Measurements from ENCODE around the gene PROSER3.
A peak's percentile ranks its signal among the peaks of the same experiment; 100 is the strongest.

Gene PROSER3

DNA sequence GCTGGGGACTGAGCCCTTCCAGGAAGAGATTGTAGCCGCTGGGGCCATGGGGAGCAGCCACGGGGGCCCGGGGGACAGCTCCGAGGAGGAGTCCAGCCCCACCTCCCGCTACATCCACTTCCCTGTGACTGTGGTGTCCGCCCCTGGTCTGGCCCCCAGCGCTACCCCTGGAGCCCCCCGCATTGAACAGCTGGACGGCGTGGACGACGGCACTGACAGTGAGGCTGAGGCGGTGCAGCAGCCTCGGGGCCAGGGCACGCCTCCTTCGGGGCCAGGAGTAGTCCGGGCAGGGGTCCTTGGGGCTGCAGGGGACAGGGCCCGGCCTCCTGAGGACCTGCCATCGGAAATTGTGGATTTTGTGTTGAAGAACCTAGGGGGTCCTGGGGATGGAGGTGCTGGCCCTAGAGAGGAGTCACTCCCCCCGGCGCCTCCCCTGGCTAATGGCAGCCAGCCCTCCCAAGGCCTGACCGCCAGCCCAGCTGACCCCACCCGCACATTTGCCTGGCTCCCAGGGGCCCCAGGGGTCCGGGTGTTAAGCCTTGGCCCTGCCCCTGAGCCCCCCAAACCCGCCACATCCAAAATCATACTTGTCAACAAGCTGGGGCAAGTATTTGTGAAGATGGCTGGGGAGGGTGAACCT is 25.3 kb upstream of the PROSER3 start:
- TF ChIP-seq, protein P1, sequence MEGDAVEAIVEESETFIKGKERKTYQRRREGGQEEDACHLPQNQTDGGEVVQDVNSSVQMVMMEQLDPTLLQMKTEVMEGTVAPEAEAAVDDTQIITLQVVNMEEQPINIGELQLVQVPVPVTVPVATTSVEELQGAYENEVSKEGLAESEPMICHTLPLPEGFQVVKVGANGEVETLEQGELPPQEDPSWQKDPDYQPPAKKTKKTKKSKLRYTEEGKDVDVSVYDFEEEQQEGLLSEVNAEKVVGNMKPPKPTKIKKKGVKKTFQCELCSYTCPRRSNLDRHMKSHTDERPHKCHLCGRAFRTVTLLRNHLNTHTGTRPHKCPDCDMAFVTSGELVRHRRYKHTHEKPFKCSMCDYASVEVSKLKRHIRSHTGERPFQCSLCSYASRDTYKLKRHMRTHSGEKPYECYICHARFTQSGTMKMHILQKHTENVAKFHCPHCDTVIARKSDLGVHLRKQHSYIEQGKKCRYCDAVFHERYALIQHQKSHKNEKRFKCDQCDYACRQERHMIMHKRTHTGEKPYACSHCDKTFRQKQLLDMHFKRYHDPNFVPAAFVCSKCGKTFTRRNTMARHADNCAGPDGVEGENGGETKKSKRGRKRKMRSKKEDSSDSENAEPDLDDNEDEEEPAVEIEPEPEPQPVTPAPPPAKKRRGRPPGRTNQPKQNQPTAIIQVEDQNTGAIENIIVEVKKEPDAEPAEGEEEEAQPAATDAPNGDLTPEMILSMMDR (IDR thresholded peaks at IDR 0.05; ENCODE audit: extremely low read depth, insufficient read depth, missing control alignments), result no peak
- in situ Hi-C loops (cut with MboI; ENCODE audit: low pct_unique_long_range_greater_than_20kb, low sequenced_read_pairs, unreplicated experiment), result no loop called here
- peak; percentile 17 for DNase-seq (ENCODE audit: low spot score)

DNA sequence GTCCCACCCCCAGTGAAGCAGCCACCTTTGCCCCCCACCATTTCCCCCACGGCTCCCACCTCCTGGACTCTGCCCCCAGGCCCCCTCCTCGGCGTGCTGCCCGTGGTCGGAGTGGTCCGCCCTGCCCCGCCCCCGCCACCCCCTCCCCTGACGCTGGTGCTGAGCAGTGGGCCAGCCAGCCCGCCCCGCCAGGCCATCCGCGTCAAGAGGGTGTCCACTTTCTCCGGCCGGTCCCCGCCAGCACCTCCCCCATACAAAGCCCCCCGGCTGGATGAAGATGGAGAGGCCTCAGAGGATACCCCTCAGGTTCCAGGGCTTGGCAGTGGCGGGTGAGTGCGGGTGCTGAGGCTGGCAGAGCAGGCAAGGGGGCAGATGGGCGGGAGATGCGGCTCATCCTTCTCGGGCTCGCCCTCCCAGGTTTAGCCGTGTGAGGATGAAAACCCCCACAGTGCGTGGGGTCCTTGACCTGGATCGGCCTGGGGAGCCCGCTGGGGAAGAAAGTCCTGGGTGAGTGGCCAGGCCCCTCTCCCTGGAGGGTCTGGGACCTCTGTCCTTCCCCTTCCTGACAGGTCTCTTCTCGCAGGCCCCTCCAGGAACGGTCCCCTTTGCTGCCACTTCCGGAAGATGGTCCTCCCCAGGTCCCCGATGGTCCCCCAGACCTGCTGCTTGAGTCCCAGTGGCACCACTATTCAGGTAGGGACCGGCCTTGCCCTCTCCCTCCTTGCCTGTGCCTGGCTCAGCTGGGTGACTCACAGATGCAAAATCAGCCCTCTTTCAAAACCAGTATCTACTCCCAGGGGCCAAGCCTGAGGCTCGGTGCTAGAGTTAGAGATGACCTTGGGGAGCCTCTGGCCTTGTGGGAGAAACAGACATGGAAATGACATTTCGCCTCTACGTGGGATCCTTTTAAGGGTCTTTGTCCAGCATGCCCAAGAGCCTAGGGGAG is 24.5 kb upstream of the PROSER3 start:
- TF ChIP-seq, protein P1 (IDR thresholded peaks at IDR 0.05; ENCODE audit: extremely low read depth, insufficient read depth, missing control alignments), result no peak
- in situ Hi-C loops (cut with MboI; ENCODE audit: low pct_unique_long_range_greater_than_20kb, low sequenced_read_pairs, unreplicated experiment), result no loop called here

DNA sequence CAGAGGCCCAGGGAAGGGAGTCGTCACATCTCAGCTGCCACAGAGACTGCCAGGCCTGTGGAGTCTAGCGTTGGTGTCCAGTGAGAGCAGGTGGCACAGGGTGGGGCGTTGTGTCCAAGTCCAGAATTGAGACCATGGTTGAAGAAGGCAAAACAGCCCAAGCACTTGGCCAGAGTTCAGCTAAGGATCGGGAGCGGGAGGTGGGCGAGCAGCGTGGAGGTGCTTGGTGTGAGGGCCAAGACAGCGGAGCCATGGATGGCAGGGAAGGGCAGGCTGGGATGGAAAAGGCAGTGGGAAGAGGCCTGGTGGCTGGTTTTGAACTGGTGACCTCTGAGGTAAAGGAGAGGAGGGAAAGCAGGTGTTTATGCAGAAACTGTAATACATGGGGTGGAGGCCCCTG is 23.7 kb upstream of the PROSER3 start:
- DNase-seq (ENCODE audit: low spot score), result peak; percentile 16
- in situ Hi-C loops (cut with MboI; ENCODE audit: low pct_unique_long_range_greater_than_20kb, low sequenced_read_pairs, unreplicated experiment), result no loop called here
- TF ChIP-seq, protein P1 (IDR thresholded peaks at IDR 0.05; ENCODE audit: extremely low read depth, insufficient read depth, missing control alignments), result no peak

More for the DNA sequence above, 24.5 kb upstream of the PROSER3 start:
- peak; percentile 23 for DNase-seq (ENCODE audit: low spot score)

DNA sequence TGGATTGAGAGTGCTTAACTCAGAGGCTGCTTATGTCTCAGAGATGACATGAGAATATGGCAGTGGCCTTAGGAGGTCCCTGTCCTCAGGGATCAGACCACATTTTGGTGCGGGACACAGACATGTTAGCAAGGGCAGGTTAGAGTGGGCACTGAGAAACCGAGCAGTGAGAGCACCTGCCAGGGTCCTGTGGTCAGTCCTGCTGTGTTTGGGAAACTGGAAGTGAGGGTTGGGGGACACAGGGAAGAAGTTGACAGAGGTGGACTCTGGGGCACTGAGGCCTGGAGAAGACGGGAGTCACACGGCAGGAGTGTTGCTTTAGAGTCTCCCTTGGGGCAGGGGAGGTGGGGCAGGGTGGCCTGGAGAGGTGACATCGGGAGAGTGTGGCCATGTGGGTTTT is 23.1 kb upstream of the PROSER3 start:
- in situ Hi-C loops (cut with MboI; ENCODE audit: low pct_unique_long_range_greater_than_20kb, low sequenced_read_pairs, unreplicated experiment), result no loop called here
- TF ChIP-seq, protein P1 (IDR thresholded peaks at IDR 0.05; ENCODE audit: extremely low read depth, insufficient read depth, missing control alignments), result no peak
- DNase-seq (ENCODE audit: low spot score), result peak; percentile 15

DNA sequence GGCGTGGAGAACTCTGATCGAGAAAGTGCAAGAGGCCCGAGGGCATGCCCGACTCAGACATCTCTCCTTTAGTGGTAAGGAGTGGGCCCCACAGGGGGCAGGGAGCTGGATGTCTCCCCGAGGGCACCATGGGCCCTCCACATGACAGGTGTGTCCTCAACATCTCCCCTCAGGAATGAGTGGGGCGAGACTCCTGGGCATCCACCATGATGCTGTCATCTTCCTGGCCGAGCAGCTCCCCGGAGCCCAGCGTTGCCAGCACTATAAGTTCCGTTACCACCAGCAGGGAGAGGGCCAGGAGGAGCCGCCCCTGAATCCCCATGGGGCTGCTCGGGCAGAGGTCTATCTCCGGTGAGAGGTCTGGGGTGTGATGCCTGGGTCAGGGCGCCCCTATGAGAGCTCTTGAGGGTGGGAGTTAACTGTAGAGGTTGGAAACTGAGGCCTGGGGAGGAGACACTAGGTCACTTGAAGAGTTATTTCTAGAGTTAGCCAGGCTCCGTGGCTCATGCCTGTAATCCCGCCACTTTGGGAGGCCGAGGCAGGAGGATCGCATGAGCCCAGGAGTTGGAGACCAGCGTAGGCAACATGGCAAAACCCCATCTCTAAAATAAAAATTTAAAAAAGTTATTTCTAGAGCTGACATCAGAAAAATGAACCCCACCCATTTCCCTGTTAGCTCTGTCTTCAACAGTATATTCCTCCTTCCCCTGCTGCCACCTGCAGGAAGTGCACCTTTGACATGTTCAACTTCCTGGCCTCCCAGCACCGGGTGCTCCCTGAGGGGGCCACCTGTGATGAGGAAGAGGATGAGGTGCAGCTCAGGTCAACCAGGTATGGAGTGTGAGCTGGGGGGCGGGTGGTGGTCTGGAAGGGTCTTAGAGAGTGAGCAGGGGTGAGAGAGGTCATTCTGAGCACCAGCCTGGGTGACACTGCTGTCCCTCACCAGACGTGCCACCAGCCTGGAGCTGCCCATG is 20.8 kb upstream of the PROSER3 start:
- peak; percentile 31 for DNase-seq (ENCODE audit: low spot score)
- in situ Hi-C loops (cut with MboI; ENCODE audit: low pct_unique_long_range_greater_than_20kb, low sequenced_read_pairs, unreplicated experiment), result no loop called here

More for the DNA sequence above, 20.8 kb upstream of the PROSER3 start:
- TF ChIP-seq, protein P1 (IDR thresholded peaks at IDR 0.05; ENCODE audit: extremely low read depth, insufficient read depth, missing control alignments), result peak; percentile 34
